Measurements from ENCODE around the gene DDB1. TPM values are rescaled to one million over a fixed set of nuclear protein-coding genes. Genes with fewer than 3 reads are reported as not detected.

DDB1 gene
- total RNA-seq, 1 donor from 2014 or later, result 175 TPM

DNA sequence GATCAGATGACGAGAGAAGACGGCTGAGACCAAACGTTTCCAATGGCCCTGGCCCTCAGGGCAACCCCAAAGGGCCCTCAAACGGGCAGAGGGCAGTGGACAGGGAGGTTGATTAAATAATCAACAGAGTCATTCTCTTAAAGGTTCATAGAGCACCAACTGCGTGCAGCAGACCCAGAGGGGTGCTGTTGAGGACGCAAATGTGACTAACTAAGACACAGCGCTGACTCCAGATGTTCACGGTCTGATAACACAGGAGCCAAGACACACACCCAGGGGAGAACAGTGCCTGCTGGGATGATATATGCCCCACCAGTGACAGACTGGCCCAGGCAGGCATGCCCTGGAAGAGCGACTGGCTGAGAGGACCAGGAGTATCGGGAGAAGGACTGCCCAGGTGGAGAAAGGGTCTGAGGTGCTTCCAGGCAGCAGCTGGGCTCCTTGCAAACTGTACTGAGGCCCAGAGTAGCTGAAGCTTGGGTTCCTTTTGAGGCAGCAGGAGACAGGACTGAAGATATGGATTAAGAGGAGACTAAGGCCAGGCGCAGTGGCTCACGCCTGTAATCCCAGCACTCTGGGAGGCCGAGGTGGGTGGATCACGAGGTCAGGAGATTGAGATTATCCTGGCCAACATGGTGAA is 45.4 kb downstream of the DDB1 start:
- no peak overlapping the region for H3K4me3 ChIP-seq (ENCODE audit: low read depth, low read length)
- TF ChIP-seq, protein P1, sequence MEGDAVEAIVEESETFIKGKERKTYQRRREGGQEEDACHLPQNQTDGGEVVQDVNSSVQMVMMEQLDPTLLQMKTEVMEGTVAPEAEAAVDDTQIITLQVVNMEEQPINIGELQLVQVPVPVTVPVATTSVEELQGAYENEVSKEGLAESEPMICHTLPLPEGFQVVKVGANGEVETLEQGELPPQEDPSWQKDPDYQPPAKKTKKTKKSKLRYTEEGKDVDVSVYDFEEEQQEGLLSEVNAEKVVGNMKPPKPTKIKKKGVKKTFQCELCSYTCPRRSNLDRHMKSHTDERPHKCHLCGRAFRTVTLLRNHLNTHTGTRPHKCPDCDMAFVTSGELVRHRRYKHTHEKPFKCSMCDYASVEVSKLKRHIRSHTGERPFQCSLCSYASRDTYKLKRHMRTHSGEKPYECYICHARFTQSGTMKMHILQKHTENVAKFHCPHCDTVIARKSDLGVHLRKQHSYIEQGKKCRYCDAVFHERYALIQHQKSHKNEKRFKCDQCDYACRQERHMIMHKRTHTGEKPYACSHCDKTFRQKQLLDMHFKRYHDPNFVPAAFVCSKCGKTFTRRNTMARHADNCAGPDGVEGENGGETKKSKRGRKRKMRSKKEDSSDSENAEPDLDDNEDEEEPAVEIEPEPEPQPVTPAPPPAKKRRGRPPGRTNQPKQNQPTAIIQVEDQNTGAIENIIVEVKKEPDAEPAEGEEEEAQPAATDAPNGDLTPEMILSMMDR (conservative IDR thresholded peaks at IDR 0.05; ENCODE audit: low read depth, low read length), result no peak
- DNase-seq (ENCODE audit: low read depth), result no peak

DNA sequence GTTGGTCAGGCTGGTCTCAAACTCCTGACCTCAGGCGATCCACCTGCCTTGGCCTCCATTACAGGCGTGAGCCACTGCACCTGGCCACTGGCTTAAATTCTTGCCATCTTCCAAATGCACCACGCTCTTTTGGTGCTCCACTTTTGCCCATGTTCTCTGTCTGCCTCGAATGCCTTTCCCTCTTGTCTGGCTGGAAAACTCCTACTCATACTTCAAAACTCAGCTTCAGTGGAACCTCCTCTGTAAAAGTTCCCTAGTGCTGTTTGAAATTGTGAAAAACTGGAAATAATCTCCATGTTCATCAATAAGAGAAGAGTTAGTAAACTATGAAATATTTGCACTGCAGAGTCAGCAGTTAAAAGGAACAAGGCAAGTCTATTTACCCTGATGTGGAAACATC is 49.3 kb downstream of the DDB1 start:
- H3K4me3 ChIP-seq (ENCODE audit: low read depth, low read length), result no peak overlapping the region
- TF ChIP-seq, protein P1 (conservative IDR thresholded peaks at IDR 0.05; ENCODE audit: low read depth, low read length), result no peak
- DNase-seq (ENCODE audit: low read depth), result no peak

DNA sequence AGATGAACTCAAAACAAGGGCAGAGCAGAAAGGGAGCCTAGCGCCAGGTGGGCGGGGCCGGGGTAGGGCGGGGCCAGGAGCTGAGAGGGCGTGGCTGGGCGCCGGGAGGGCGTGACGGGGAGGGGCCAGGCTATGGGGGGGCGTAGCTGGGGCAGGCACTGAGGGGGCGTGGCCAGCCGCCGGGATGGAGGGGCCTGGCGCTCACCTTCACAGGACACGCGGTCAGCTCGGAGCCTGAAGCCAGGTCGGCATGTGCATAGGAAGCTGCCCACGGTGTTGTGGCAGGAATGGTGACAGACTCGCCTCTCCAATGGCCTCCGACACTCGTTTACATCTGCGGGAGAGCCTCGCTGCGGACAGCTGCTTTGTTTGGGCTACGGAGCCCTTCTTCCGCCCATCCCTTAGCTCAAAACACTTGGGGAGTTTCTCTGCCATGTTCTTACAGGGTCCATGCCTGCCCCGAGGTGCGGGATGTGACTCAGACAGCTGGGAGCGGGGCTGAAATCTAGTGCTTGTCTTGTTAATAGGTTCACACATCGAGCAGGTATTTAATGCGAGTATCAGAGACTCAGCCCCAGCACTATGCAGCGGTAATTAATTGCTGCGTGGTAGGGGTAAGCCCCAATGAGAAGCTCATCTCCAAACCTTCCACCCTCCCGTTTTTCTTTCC is 51.2 kb downstream of the DDB1 start:
- no peak overlapping the region for H3K4me3 ChIP-seq (ENCODE audit: low read depth, low read length)
- TF ChIP-seq, protein P1 (conservative IDR thresholded peaks at IDR 0.05; ENCODE audit: low read depth, low read length), result no peak
- no peak for DNase-seq (ENCODE audit: low read depth)

DNA sequence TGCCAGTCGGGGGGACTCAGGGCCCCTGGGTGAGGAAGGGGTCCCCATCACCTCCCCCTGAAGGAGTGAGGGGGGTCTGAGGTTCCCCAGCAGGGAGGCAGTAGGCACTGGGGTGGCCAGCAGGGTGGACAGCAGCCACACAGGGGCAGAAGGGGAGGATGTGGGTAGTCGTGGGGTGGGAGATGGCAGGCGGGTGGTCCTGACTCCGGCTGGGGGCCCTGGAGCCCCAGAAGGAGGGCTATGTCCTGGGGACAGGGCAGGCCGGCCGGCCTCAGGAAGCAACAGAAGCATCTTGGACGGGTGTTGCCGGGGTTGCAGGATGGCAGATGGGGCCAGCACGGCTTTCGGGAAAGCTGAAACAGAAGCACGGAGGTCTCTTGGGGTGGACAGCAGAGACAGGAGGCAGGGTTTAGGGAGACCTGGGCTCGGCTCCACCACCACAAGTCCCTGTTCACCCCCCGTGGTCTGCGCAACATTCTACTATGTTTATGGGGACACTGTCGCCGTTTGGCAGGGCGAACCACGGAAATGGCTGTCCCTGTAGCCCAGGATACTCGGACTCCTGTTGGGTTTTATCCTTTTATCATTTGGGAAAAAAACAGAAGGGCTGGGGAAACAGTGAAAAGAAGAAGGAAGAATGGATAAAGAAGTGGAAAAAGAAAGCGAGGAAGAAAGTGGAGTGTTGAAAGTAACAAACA is 51.9 kb downstream of the DDB1 start:
- TF ChIP-seq, protein P1 (conservative IDR thresholded peaks at IDR 0.05; ENCODE audit: low read depth, low read length), result no peak
- no peak for DNase-seq (ENCODE audit: low read depth)
- H3K4me3 ChIP-seq (ENCODE audit: low read depth, low read length), result no peak overlapping the region

DNA sequence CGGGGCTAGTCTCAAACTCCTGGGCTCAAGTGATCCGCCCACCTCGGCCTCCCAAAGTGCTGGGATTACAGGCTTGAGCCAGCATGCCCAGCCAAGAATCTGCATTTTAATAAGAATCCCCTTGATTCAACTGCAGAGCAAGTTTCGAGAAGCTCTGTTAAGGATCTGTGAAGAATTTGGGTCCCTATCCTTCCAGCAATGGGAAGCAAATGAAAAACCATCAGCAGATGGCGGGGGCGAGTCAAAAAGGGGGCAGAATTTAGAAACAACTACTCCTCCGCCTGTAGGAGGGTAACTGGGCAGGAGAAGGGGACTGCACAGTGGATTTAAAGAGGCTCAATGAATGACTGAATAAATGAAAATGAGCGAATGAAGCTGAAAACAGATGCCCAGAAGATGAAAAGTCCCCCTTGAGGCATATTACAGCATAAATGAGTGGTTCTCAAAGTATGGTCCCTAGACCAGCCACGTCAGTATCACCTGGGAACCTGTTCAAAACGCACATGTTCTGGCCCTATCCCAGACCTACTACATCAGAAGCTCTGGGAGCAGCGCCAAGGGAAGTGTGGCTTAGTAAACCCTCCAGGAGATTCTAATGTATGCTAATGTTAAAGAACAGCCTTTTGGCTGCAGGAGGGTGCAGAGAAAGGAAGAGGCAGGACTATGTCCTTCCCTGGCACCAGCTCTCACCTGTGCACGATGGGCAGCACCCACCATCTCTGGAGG is 52.8 kb downstream of the DDB1 start:
- DNase-seq (ENCODE audit: low read depth), result no peak
- no peak overlapping the region for H3K4me3 ChIP-seq (ENCODE audit: low read depth, low read length)
- TF ChIP-seq, protein P1 (conservative IDR thresholded peaks at IDR 0.05; ENCODE audit: low read depth, low read length), result no peak

DNA sequence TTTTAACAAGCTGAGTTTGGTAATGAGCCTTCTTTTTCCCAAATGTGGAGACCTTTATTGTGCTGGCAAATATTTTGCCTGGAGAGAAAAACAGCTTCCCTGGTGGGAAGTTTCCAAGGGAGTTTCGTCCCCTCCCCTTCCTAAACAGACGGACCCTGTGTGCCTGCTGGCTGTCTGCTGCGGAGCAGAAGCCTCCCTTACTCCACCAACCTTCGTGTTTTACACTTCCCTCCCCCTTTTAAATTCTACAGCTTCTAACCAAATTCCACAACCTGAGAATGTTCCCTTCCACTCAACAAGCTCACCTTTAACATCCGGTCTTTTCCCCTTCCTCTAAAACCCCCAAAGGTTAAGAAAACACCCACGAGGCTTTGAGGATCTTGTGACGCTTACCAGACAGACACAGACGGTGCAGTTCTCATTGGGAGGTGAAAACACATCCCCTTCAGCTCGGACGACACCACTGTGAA is 54.9 kb downstream of the DDB1 start:
- TF ChIP-seq, protein P1 (conservative IDR thresholded peaks at IDR 0.05; ENCODE audit: low read depth, low read length), result no peak
- no peak overlapping the region for H3K4me3 ChIP-seq (ENCODE audit: low read depth, low read length)
- DNase-seq (ENCODE audit: low read depth), result no peak

All from epithelial cell of proximal tubule (primary cell).